Fibroblast of pulmonary artery (primary cell): ENCODE results near the gene CDH23.

ENCODE experiments used
- DNase-seq: peaks from one replicate; pipeline ENCODE4 v3.0.0-alpha.2; 2010; ENCODE audit warnings: low read depth
- H3K4me3 ChIP-seq: replicated peaks from 2 replicates; pipeline ENCODE4 v1.5.1; 2011; ENCODE audit warnings: low read depth, mild to moderate bottlenecking, control low read depth, low read length, moderate library complexity
- CTCF ChIP-seq: IDR thresholded peaks from 2 replicates; pipeline ENCODE4 v1.5.1; 2011; ENCODE audit warnings: mild to moderate bottlenecking, control low read depth, low read length, inconsistent platforms; ENCODE audit errors: missing control alignments

CDH23 gene

GRCh38 chr10:71528371-71529206 lies 131.9 kb downstream of the CDH23 start:
- no peak for TF ChIP-seq CTCF
- no peak for DNase-seq
- no peak overlapping the region for H3K4me3 ChIP-seq

- no peak overlapping the region for H3K4me3 ChIP-seq
- DNase-seq, result no peak
- no peak for TF ChIP-seq CTCF
Observed at GRCh38 chr10:71529207-71529827, 132.6 kb downstream of the CDH23 start.

GRCh38 chr10:71530781-71531180 lies 134.1 kb downstream of the CDH23 start:
- no peak for TF ChIP-seq CTCF
- DNase-seq, result no peak

GRCh38 chr10:71531485-71532446 lies 135.0 kb downstream of the CDH23 start:
- TF ChIP-seq CTCF, result no peak
- no peak overlapping the region for H3K4me3 ChIP-seq
- DNase-seq, result no peak

More at GRCh38 chr10:71530781-71531180, 134.1 kb downstream of the CDH23 start:
- no peak overlapping the region for H3K4me3 ChIP-seq

- DNase-seq, result no peak
- no peak for TF ChIP-seq CTCF
Observed at GRCh38 chr10:71532878-71533277, 136.2 kb downstream of the CDH23 start.

GRCh38 chr10:71533936-71534335 lies 137.2 kb downstream of the CDH23 start:
- H3K4me3 ChIP-seq, result no peak overlapping the region
- DNase-seq, result no peak
- no peak for TF ChIP-seq CTCF

More at GRCh38 chr10:71532878-71533277, 136.2 kb downstream of the CDH23 start:
- no peak overlapping the region for H3K4me3 ChIP-seq
